Endothelial cell of umbilical vein (primary cell): Measurements from ENCODE around the gene IGFBP4. TPM values are rescaled to one million over a fixed set of nuclear protein-coding genes. Genes with fewer than 3 reads are reported as not detected.
"Not testable (repeated sequence)": the region's sequence is repeated elsewhere in the genome, so short reads cannot be mapped to it uniquely, and the experiment has no call there.

ENCODE experiments used
- BruUV-seq: library from RNA; stranded (reverse); fragments of 400-500 nt; replicated peaks from 2 replicates; lab custom pipeline; 2021; lab: Mats Ljungman, UMichigan
- CTCF ChIA-PET: fragments of 300-600, 350-600 bp; sonication (Branson Sonifier 250); formaldehyde crosslinking; loops from one replicate; lab custom pipeline; 2021; ENCODE audit warnings: antibody characterized with exemption, inconsistent platforms; lab: Charles Lee
- POLR2A ChIA-PET: fragments of 300-600, 350-600 bp; sonication (Branson Sonifier 250); formaldehyde crosslinking; loops from one replicate; lab custom pipeline; 2021; ENCODE audit warnings: antibody characterized with exemption, inconsistent platforms; lab: Charles Lee
- DNase-seq: peaks from one replicate; pipeline ENCODE4 v3.0.0-alpha.2; 2011; ENCODE audit warnings: low read depth, low spot score
- FAIRE-seq: peaks from 2 replicates; lab custom pipeline; 2011; peaks lifted over from hg19 to GRCh38; lab: Jason Lieb, UNC
- H2AFZ ChIP-seq: 2 replicates; pipeline ENCODE4 v1.6.0; 2012; ENCODE audit warnings: low read depth, low read length, control low read depth, inconsistent platforms
- H3K27ac ChIP-seq: 2 replicates; pipeline ENCODE4 v1.5.1; 2011; ENCODE audit warnings: low read depth, mild to moderate bottlenecking, control low read depth, low read length, moderate library complexity; ENCODE audit not compliant: insufficient read depth
- H3K27me3 ChIP-seq, 2 experiments: 2 replicates each; pipeline versions ENCODE4 v1.6.0 to v1.6.1; 2011; ENCODE audit warnings: low read length in 2 of 2, mixed read lengths in 1 of 2; ENCODE audit not compliant: control insufficient read depth in 2 of 2, insufficient read depth in 2 of 2
- H3K36me3 ChIP-seq, 2 experiments: 2 replicates in 1 of 2; 3 replicates in 1 of 2; pipeline ENCODE4 v1.5.1; 2011; ENCODE audit warnings: low read length in 2 of 2, mild to moderate bottlenecking in 1 of 2, moderate library complexity in 1 of 2; ENCODE audit not compliant: control insufficient read depth in 2 of 2, insufficient read depth in 2 of 2; ENCODE audit errors: extremely low read depth in 1 of 2
- H3K4me1 ChIP-seq: 3 replicates; pipeline ENCODE4 v1.5.1; 2011; ENCODE audit warnings: mild to moderate bottlenecking, low read length; ENCODE audit not compliant: control insufficient read depth, insufficient read depth; ENCODE audit errors: extremely low read depth
- H3K4me2 ChIP-seq: 2 replicates; pipeline ENCODE4 v1.6.1; 2011; ENCODE audit warnings: low read length, control low read depth, mixed read lengths; ENCODE audit not compliant: insufficient read depth
- H3K4me3 ChIP-seq, 3 experiments: fragments of 200-600 bp in 1 of 3; sonication (generic), shearing (Covaris generic) in 1 of 3; replicated peaks in 1 of 3; 2 replicates each; pipeline ENCODE4 v1.5.1; 2011 to 2016; ENCODE audit warnings: control low read depth in 3 of 3, low read length in 3 of 3, mild to moderate bottlenecking in 2 of 3, inconsistent platforms in 1 of 3, low read depth in 1 of 3, moderate library complexity in 1 of 3; ENCODE audit not compliant: insufficient read depth in 1 of 3
- H3K79me2 ChIP-seq: 2 replicates; pipeline ENCODE4 v1.6.0; 2012; ENCODE audit warnings: low read length, inconsistent platforms; ENCODE audit not compliant: control insufficient read depth, insufficient read depth
- H3K9ac ChIP-seq: replicated peaks from 2 replicates; pipeline ENCODE3; 2011; ENCODE audit warnings: low read length, control low read depth; ENCODE audit not compliant: insufficient read depth; ENCODE audit errors: extremely low read depth
- H3K9me1 ChIP-seq: replicated peaks from 3 replicates; pipeline ENCODE4 v1.6.0; 2011; ENCODE audit warnings: mild to moderate bottlenecking, low read length; ENCODE audit not compliant: control insufficient read depth, insufficient read depth; ENCODE audit errors: extremely low read depth
- H3K9me3 ChIP-seq: replicated peaks from 2 replicates; pipeline ENCODE4 v1.5.1; 2012; ENCODE audit warnings: low read length, inconsistent platforms; ENCODE audit not compliant: control insufficient read depth, insufficient read depth
- H4K20me1 ChIP-seq: replicated peaks from 2 replicates; pipeline ENCODE3; 2011; ENCODE audit warnings: mild to moderate bottlenecking, low read length; ENCODE audit not compliant: control insufficient read depth, insufficient read depth; ENCODE audit errors: extremely low read depth
- EZH2 ChIP-seq: IDR thresholded peaks from 2 replicates; pipeline ENCODE4 v1.6.1; 2012; ENCODE audit warnings: borderline replicate concordance, low read depth, mild to moderate bottlenecking, moderate library complexity, low read length, inconsistent platforms; ENCODE audit not compliant: severe bottlenecking
- JUN ChIP-seq: IDR thresholded peaks from 2 replicates; pipeline ENCODE4 v1.6.1; 2011; ENCODE audit warnings: borderline replicate concordance, low read depth; ENCODE audit not compliant: insufficient read length, insufficient read depth
- MYC ChIP-seq: IDR thresholded peaks from one replicate; pipeline ENCODE4 v1.6.1; 2011; ENCODE audit warnings: mild to moderate bottlenecking, low read depth, low read length
- dilution Hi-C: fragments of 300-500 bp; cut with MboI; formaldehyde crosslinking; loops from one replicate; pipeline ENCODE4 v1.15.0; 2019; ENCODE audit warnings: low sequenced_read_pairs; ENCODE audit not compliant: extremely low pct_ligation_motif_present
- intact Hi-C: fragments of 100-400 bp; cut with micrococcal nuclease; formaldehyde crosslinking; loops from one replicate; pipeline ENCODE4 v1.10.0; 2022
- polyA plus RNA-seq, 4 experiments: library from polyadenylated mRNA; depleted of rRNA in 3 of 4; stranded (reverse) in 3 of 4; unstranded in 1 of 4; fragments of >200 nt; gene quantifications; 2 replicates each; pipeline versions ENCODE4 v1.2.1 to v1.2.3, GENCODE V29; 2011 to 2012; ENCODE audit warnings: missing spikeins in 1 of 4
- total RNA-seq: library from RNA; stranded (reverse); gene quantifications from 2 replicates; pipeline ENCODE4 v1.2.3, GENCODE V29; 2021

IGFBP4 gene
- total and polyA plus RNA-seq, 2 donors (not counting 3 experiments of a cell fraction or from before 2014, with no cell fraction given) = 377 to 618 TPM

GRCh38 chr17:40407460-40407859 lies 35.8 kb upstream of the IGFBP4 start:
- H3K27ac ChIP-seq = no peak overlapping the region
- H3K79me2 ChIP-seq = peaks cover 16% of the 10 kb centered on the region
- H3K36me3 ChIP-seq = peaks cover 0 to 39% of the 10 kb centered on the region in 2 experiments
- H3K4me1 ChIP-seq = no peaks in the 10 kb centered on the region
- no peaks in the 10 kb centered on the region for H3K27me3 ChIP-seq
- POLR2A ChIA-PET = no interaction called here
- no peaks in the 10 kb centered on the region for H3K9me3 ChIP-seq
- no peak for DNase-seq
- no peak overlapping the region for H3K4me3 ChIP-seq
- no peak overlapping the region for H2AFZ ChIP-seq
- H3K9me1 ChIP-seq = no peaks in the 10 kb centered on the region
- no peak overlapping the region for H3K4me2 ChIP-seq
- TF ChIP-seq JUN (no peak), EZH2 (no peak), MYC (no peak)
- FAIRE-seq = no peak
- H3K9ac ChIP-seq = no peak overlapping the region
- dilution Hi-C loops = no loop called here
- intact Hi-C loops = no loop called here
- CTCF ChIA-PET = interaction anchor here (1.0 to 2.1 kb wide), 3 partner anchors 10 to 126 kb away, joined by 4 to 9 read pairs (median 4); partner anchors contain the start of gene TOP2A
- BruUV-seq = no TSS peak
- no peaks in the 10 kb centered on the region for H4K20me1 ChIP-seq

- DNase-seq, intact Hi-C loops, H3K9me1 ChIP-seq, BruUV-seq, H3K27me3 ChIP-seq, H3K4me2 ChIP-seq, H3K9ac ChIP-seq, H3K4me3 ChIP-seq, dilution Hi-C loops, H3K9me3 ChIP-seq, H4K20me1 ChIP-seq, H2AFZ ChIP-seq, H3K4me1 ChIP-seq, FAIRE-seq, H3K27ac ChIP-seq, CTCF ChIA-PET: not testable (repeated sequence)
- H3K36me3 ChIP-seq = peaks cover 0 to 26% of the 10 kb centered on the region in 2 experiments
- H3K79me2 ChIP-seq = peaks cover 26% of the 10 kb centered on the region
- POLR2A ChIA-PET = interaction anchor here (1.1 kb wide), 1 partner anchor 21 kb away, joined by 5 read pairs; no protein-coding TSS in a partner anchor
These were observed 33.7 kb upstream of the IGFBP4 start for GRCh38 chr17:40409540-40409939.
